HL-60 (cell line): Measurements from ENCODE around the gene DLG5.

Experiments
- GABPA ChIP-seq: IDR thresholded peaks from 2 replicates; pipeline ENCODE4 v1.6.1; 2012; ENCODE audit warnings: low read depth
- POLR2AphosphoS5 ChIP-seq: IDR thresholded peaks from 2 replicates; pipeline ENCODE4 v1.6.1; 2012; ENCODE audit warnings: low read depth
- REST ChIP-seq: IDR thresholded peaks from 2 replicates; pipeline ENCODE4 v1.6.1; 2012; ENCODE audit warnings: low read depth; ENCODE audit not compliant: insufficient replicate concordance
- TF ChIP-seq, protein P1 (sequence below): IDR thresholded peaks from one replicate; pipeline ENCODE4 v1.5.1; 2011; ENCODE audit warnings: low read length, control low read depth, inconsistent platforms; ENCODE audit not compliant: insufficient read depth

GRCh38 chr10:77799352-77799751 is 127.2 kb downstream of the DLG5 start:
- TF ChIP-seq POLR2AphosphoS5 (no peak), REST (no peak), GABPA (no peak)
- TF ChIP-seq, protein P1, sequence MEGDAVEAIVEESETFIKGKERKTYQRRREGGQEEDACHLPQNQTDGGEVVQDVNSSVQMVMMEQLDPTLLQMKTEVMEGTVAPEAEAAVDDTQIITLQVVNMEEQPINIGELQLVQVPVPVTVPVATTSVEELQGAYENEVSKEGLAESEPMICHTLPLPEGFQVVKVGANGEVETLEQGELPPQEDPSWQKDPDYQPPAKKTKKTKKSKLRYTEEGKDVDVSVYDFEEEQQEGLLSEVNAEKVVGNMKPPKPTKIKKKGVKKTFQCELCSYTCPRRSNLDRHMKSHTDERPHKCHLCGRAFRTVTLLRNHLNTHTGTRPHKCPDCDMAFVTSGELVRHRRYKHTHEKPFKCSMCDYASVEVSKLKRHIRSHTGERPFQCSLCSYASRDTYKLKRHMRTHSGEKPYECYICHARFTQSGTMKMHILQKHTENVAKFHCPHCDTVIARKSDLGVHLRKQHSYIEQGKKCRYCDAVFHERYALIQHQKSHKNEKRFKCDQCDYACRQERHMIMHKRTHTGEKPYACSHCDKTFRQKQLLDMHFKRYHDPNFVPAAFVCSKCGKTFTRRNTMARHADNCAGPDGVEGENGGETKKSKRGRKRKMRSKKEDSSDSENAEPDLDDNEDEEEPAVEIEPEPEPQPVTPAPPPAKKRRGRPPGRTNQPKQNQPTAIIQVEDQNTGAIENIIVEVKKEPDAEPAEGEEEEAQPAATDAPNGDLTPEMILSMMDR = no peak
